ENCODE data around the gene PTPN18. TPM values are rescaled to one million over a fixed set of nuclear protein-coding genes. Genes with fewer than 3 reads are reported as not detected.

PTPN18 gene
- total RNA-seq, 3 donors from 2014 or later (not counting 1 experiment from before 2014, with no cell fraction given): 189 to 194 (median 192) TPM

DNA sequence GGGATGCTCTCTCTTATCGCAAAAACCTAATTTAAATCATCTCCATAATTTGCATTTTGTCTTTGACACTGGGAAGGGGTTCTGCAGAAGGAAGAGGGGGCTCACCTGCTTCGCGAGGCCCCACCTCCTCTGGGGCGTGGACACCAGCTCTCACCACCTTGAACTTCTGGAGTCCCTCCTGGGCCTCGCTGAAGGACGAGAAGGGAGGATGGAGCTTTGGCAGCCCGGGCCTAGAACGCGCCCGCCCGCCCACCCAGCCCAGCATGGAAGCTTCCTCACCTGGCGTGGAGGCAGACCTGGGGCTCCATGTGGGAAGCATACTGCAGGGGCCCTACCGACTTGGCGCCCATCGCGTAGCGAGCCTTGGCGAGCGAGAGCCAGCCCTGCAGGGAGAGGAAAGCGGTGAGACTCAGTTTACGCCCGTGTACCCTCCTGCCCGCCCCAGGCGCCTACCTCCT, 14.3 kb upstream of the PTPN18 start:
- Histone ChIP-seq H3K36me3 (ENCODE audit: control insufficient read depth, insufficient read depth, low read length) (peaks cover 44% of the 10 kb centered on the region), H3K4me3 (ENCODE audit: low read length) (peak overlapping the region; percentile 96), H3K9me3 (ENCODE audit: control insufficient read depth, insufficient read depth, low read length) (no peaks in the 10 kb centered on the region), H3K4me1 (ENCODE audit: control insufficient read depth, insufficient read depth, low read length) (peaks cover 17% of the 10 kb centered on the region), H3K27me3 (ENCODE audit: control insufficient read depth, insufficient read depth, low read length) (no peaks in the 10 kb centered on the region), H3K27ac (ENCODE audit: low read length) (peak overlapping the region; percentile 97)
- no peak for ATAC-seq
- H3K9me3 Mint-ChIP-seq: no peaks in the 10 kb centered on the region
- no peak for DNase-seq
- no peak for TF ChIP-seq CTCF (IDR thresholded peaks at IDR 0.05)
- H3K27me3 Mint-ChIP-seq (ENCODE audit: low read depth in 2 of 2): no peaks in the 10 kb centered on the region
- H3K4me1 Mint-ChIP-seq: peaks cover 25 to 37% of the 10 kb centered on the region in 2 donors
- H3K36me3 Mint-ChIP-seq: peaks cover 6% of the 10 kb centered on the region
- intact Hi-C loops (cut with micrococcal nuclease): loop anchor here (1.0 to 2.0 kb wide), 2 partner anchors 31 to 159 kb away; partner anchors contain the start of gene MZT2B
- under 1% methylated on average over 24 of the region's 24 CpGs for whole genome bisulfite sequencing (ENCODE audit: insufficient coverage)
- peak overlapping the region; percentile 99 for H3K4me3 Mint-ChIP-seq
- H3K27ac Mint-ChIP-seq: peak overlapping the region; percentile 99 to 100

DNA sequence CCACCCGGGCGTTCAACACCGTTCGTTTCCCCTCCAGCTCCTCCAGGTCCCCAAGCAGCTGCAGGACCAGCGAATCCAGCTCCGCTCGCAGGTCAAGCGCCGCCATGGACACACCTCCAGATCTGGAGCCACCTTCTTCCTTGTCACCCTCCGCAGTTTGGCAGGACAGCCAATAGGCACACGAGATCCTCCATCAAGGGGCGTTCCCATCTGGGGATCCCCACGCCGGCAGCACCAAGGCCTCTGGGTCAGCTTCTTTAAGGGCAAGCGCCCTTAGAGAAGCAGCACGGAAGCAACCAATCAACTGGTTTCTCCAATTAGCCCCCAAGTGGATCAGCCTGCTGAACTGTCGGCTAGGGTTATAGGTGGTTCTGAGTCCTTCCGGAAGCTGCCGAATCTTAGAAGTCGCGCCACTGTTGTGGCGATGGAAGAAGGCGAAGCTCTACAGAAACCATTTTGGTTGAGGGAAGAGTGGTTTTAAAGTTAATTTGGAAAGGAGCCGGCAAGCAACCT, 13.8 kb upstream of the PTPN18 start:
- ATAC-seq (peak; percentile 72 to 87 (median 77)), DNase-seq (peak; percentile 83 to 94)
- H3K4me1 ChIP-seq (ENCODE audit: control insufficient read depth, insufficient read depth, low read length): peaks cover 17% of the 10 kb centered on the region
- intact Hi-C loops (cut with micrococcal nuclease): loop anchor here (1.0 to 2.0 kb wide), 2 partner anchors 31 to 160 kb away; partner anchors contain the start of gene MZT2B
- H3K27ac ChIP-seq (ENCODE audit: low read length): peak overlapping the region; percentile 97
- Mint-ChIP-seq H3K9me3 (no peaks in the 10 kb centered on the region), H3K27me3 (ENCODE audit: low read depth in 2 of 2) (no peaks in the 10 kb centered on the region), H3K4me1 (peaks cover 25 to 38% of the 10 kb centered on the region in 2 donors), H3K36me3 (peaks cover 6% of the 10 kb centered on the region), H3K27ac (peak overlapping the region; percentile 99 to 100), H3K4me3 (peak overlapping the region; percentile 99)
- peaks cover 48% of the 10 kb centered on the region for H3K36me3 ChIP-seq (ENCODE audit: control insufficient read depth, insufficient read depth, low read length)
- H3K4me3 ChIP-seq (ENCODE audit: low read length): peak overlapping the region; percentile 96
- H3K9me3 ChIP-seq (ENCODE audit: control insufficient read depth, insufficient read depth, low read length): no peaks in the 10 kb centered on the region
- no peaks in the 10 kb centered on the region for H3K27me3 ChIP-seq (ENCODE audit: control insufficient read depth, insufficient read depth, low read length)
- TF ChIP-seq CTCF (IDR thresholded peaks at IDR 0.05): no peak
- WGBS (ENCODE audit: insufficient coverage): 0% methylated on average over 24 of the region's 24 CpGs

DNA sequence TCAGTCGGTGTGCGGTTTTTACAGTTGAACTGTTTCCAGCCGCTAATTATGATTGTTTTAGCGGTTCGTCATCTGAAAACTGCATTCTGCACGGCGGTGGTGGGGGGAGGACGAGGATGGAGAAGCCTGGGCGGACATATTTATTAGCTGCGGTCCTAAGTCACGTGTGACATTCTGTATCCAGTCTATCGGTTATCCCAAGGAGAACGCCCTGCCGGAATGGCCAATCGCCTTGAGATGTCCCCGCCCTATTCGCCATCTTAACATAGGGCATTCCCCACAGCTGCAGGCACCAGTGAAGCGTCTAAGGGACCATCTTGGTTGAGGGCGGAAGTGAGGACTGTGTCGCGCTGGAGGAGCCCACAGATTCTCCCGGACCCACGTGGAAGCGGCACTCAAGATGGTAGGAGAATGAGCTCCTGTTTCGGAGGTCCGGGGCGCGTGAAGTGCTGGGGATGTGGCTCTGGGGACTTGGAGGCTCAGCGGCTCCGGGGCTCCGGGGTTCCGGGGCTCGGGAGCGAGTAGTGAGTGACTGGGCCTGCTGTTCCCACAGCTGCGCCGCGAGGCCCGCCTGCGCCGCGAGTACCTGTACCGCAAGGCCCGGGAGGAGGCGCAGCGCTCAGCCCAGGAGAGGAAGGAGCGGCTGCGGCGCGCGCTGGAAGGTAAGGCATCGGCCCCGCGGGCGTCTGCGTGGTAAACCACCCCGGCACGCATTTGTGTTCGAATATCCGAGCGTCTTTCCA, 13.2 kb upstream of the PTPN18 start, which contains the start of gene IMP4:
Gene IMP4, plus strand, starts transcription at position 365 of the 743 bp plus-strand sequence. Its CDS starts 36 bp downstream, at position 401.
- no peaks in the 10 kb centered on the region for H3K27me3 ChIP-seq (ENCODE audit: control insufficient read depth, insufficient read depth, low read length)
- Mint-ChIP-seq H3K4me1 (peaks cover 25 to 42% of the 10 kb centered on the region in 2 donors), H3K27me3 (ENCODE audit: low read depth in 2 of 2) (no peaks in the 10 kb centered on the region), H3K9me3 (no peaks in the 10 kb centered on the region), H3K36me3 (peaks cover 6% of the 10 kb centered on the region), H3K27ac (peak within 1 kb of the TSS; percentile 99 to 100), H3K4me3 (peak within 1 kb of the TSS; percentile 99)
- DNase-seq: peak; percentile 88 to 99
- intact Hi-C loops (cut with micrococcal nuclease): loop anchor here (1.0 to 2.0 kb wide), 2 partner anchors 30 to 160 kb away; partner anchors contain the start of gene MZT2B
- no peak for TF ChIP-seq CTCF (IDR thresholded peaks at IDR 0.05)
- ATAC-seq: peak; percentile 86 to 96 (median 87)
- H3K9me3 ChIP-seq (ENCODE audit: control insufficient read depth, insufficient read depth, low read length): no peaks in the 10 kb centered on the region
- peaks cover 17% of the 10 kb centered on the region for H3K4me1 ChIP-seq (ENCODE audit: control insufficient read depth, insufficient read depth, low read length)
- WGBS (ENCODE audit: insufficient coverage): under 1% methylated on average over 60 of the region's 60 CpGs
- peaks cover 51% of the 10 kb centered on the region for H3K36me3 ChIP-seq (ENCODE audit: control insufficient read depth, insufficient read depth, low read length)
- peak within 1 kb of the TSS; percentile 96 for H3K4me3 ChIP-seq (ENCODE audit: low read length)
- H3K27ac ChIP-seq (ENCODE audit: low read length): peak within 1 kb of the TSS; percentile 97

Data from natural killer cell (primary cell).